SH-SY5Y (cell line): ENCODE results near the gene MARK4.

Source experiments
- GATA2 ChIP-seq: IDR thresholded peaks from 2 replicates; pipeline ENCODE4 v1.6.1; 2011; ENCODE audit warnings: mild to moderate bottlenecking, low read depth, low read length
- GATA3 ChIP-seq: IDR thresholded peaks from 2 replicates; pipeline ENCODE4 v1.6.1; 2011; ENCODE audit warnings: low read depth, mild to moderate bottlenecking, low read length, moderate library complexity

- TF ChIP-seq GATA2, result no peak
- TF ChIP-seq GATA3, result no peak
Measured at GRCh38 chr19:45352914-45353796, 102.1 kb downstream of the MARK4 start.
